GM21423 (cell line): ENCODE data around the gene MCM5.
"Not testable (repeated sequence)": the region's sequence is repeated elsewhere in the genome, so short reads cannot be mapped to it uniquely, and the experiment has no call there.

Experiments used
- ATAC-seq: cut with Tn5 transposase; IDR thresholded peaks from one replicate; pipeline ENCODE4 v1.9.1; 2021; ENCODE audit warnings: mild to moderate bottlenecking, moderate library complexity; ENCODE audit not compliant: unreplicated experiment

The MCM5 gene

GRCh38 chr22:35467681-35468434 lies 67.9 kb downstream of the MCM5 start:
- ATAC-seq, result no peak

GRCh38 chr22:35470903-35471321 lies 71.0 kb downstream of the MCM5 start:
- ATAC-seq, result no peak

- not testable (repeated sequence) for ATAC-seq
These were observed 71.6 kb downstream of the MCM5 start for GRCh38 chr22:35471566-35471965.

GRCh38 chr22:35472488-35472887 lies 72.5 kb downstream of the MCM5 start:
- ATAC-seq, result no peak

- ATAC-seq, result no peak
These were observed 74.0 kb downstream of the MCM5 start for GRCh38 chr22:35473971-35474370.
